Pons (tissue), 1 donor: ENCODE data around the gene THAP3.
A peak's percentile ranks its signal among the peaks of the same experiment; 100 is the strongest.
"Not testable (repeated sequence)": the region's sequence is repeated elsewhere in the genome, so short reads cannot be mapped to it uniquely, and the experiment has no call there.

Experiments
- DNase-seq: peaks from one replicate; pipeline ENCODE4 v3.0.0-alpha.2; 2016; ENCODE audit warnings: low spot score

The THAP3 gene

DNA sequence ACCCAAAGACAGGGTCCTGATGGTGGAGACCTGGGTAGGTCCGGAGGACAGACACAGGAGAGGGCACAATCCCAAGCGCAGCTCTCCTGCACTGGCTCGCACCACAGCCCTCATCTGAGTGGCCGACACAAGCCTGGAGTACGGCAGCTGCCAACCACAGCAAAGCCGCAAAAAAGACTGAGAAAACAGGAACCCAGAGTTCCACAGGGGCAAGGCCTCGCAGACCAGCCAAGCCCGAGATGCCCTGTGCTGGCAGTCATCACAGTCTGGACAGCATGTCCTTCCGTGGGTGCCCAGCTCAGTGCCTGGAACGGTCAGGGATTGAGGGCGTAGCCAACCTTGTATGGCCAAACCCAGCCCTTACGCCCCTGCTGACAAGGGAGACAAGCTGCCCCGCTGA, 33.4 kb upstream of the THAP3 start:
- DNase-seq: no peak

DNA sequence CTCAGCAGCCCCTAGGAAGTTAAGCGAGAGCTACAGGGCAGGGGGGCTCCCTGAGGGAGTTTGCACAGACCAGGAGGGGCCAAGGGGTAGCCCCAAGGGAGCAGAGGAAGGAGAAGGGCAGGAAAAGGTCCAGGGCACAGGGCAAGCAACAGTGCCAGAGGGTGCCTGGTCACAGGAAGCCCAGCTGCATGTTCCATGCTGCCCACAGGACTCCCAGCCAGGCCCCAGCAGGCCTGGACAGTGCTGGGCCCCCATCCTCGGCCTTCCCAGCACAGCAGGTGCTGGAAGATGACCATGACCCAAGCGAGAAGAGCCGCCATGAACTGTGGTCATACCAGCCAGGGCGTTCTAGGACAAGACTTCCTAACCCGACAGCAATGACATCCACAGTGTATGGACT, 33.0 kb upstream of the THAP3 start:
- DNase-seq: no peak

GRCh38 chr1:6592441-6592840, 32.2 kb upstream of the THAP3 start:
- no peak for DNase-seq

DNA sequence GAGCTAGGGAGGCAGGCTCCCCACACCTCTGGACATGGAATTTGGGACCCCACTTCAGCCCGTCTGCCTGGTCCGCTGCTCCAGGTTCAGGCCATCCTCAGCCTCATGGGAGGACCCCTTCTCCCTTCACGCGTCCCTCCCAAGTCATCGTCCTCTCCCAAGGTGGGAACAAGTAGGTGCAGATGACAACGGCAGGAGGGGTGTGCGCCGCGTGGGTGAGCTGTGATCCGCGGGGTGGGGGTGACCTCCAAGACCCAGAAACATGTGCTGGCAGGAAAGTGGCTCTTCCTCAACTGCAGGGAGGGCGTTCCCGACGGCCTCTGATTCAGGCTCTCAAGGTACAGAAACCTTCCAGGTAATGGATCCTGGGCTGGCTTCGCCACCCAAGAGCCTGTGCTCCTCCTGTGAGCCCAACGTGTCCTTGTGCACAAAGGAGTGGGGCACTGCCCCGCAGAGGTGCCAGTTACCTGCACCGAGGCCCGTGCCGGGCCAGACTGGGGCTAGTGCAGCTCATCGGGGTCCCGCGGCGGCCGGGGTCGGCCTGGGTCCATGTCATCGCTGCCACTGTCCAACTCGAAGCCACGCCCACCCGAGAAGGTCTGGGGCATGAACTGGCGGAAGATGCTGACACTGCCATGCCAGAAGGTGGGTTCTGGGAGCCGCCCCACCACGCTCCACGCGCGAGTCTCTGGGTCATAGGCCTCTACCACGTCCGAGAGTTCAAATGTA, 31.6 kb upstream of the THAP3 start:
- DNase-seq: no peak

- no peak for DNase-seq
These were observed 30.9 kb upstream of the THAP3 start for GRCh38 chr1:6593810-6594209.

DNA sequence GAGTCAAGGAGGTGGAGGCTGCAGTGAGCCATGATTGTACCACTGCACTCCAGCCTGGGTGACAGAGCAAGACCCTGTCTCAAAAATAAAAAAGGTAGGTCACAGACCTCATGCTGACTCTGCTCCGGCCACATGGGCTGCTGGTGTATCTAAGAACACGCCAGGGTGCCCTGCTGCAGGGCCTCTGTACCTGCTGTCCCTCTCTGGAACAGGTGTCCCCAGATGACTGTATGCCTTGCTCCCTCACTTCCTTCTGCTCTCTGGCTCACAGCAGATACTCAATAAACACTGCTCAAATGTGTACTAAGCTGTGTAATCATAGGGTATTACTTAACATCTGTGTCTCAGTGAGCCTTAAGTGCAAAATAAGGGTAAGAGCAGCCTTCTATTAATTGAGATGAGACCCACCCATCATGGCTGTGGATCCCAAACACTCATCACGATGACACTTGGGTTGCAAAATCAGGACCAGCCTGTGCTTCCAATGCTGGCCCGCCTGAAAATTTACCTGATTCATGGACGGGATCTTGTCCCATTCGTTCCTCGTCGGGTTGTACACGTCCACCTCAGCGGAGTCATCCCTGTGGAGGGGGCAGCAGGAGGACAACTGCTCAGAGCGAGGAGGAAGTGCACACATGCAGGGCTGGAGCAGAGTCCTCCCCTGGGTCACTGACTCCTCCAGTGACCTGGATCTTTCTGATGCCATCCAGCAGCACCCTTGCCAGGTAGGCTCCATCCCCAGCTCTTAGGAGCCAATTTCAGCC, 29.5 kb upstream of the THAP3 start:
- DNase-seq: no peak

GRCh38 chr1:6596351-6596750, 28.3 kb upstream of the THAP3 start:
- no peak for DNase-seq

- DNase-seq: no peak
These were observed 27.5 kb upstream of the THAP3 start for GRCh38 chr1:6596886-6597776.

GRCh38 chr1:6597777-6598131, 26.9 kb upstream of the THAP3 start:
- DNase-seq: no peak

DNA sequence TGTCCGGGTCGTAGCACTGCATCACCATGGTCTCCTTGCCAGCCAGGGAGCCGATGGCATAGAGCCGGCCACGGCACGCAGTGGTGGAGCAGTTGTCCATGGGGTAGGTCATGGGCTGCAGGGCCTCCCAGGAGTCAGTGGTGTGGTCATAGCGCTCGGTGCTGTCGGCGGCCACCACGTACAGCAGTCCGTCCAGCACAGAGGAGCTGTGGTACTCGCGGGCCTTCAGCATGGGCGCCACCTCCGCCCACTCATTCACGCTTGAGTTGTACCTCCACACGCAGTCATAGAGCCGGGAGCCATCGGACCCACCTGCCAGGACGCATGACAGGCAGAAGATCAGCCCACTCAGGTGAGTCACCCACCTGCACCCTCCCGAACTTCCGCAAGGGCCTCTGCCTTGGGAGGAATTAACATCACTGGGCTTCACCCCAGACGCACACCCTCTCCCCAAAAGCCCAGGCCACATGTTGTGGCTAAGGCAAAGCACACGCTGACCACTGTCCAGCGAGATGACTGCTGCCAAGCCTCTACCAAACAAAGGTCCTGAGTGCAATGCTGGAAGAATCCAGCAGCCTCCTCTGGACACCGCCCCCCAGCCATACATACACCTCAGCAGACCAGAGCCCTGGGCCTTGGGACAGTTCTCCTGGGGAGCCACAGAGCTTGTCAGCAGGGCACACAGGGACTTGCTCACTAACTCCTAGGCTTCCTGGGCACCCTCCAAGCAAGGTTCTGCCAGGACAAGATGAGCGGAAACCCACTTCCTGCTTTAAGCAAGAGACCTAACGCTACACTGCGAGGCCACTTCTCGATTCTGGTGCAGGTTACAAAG, 25.3 kb upstream of the THAP3 start:
- DNase-seq: peak; percentile 41

DNA sequence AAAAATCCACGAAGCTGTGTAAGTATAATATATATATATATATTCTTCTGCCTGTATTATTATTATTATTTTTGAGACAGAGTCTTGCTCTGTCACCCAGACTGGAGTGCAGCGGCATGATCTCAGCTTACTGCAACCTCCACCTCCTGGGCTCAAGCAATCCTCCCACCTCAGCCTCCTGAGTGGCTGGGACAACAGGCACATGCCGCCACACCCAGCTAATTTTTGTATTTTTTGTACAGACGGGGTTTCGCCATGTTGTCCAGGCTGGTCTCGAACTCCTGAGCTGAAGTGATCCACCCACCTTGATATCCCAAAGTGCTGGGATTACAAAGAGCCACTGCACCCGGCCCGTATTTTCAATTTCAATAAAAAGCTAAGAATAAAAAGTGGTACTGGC, 24.7 kb upstream of the THAP3 start:
- not testable (repeated sequence) for DNase-seq

DNA sequence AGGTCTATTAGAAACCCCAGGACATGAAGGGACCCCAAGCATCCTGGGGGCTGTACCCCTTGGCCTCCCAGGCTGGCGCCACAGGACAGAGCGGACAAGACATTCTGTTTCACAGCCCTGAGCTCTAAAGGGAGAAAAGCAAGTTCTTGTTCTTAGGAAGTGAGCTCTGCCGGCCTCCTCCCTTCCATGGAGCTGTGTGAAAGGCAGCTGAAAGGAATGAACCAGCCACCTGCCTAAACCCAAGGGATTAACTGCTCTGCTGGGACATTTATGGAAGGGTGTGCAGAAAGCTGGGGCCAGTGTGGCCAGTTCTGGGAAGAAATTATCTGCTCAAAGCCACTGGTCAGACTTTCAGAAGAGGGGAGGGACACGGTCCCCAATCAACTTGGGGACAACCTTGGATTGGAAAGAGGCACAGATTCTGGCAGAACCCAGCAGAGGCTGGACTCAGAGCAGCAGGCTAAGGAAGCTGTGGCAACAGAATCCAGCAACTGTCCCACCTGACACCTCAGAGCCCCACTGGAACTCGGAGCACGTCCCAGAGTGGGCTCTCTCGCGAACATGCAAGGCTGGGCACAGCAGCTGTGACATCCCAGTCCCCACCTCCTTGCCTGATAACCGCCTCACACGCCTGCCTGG, 24.1 kb upstream of the THAP3 start:
- DNase-seq: no peak

DNA sequence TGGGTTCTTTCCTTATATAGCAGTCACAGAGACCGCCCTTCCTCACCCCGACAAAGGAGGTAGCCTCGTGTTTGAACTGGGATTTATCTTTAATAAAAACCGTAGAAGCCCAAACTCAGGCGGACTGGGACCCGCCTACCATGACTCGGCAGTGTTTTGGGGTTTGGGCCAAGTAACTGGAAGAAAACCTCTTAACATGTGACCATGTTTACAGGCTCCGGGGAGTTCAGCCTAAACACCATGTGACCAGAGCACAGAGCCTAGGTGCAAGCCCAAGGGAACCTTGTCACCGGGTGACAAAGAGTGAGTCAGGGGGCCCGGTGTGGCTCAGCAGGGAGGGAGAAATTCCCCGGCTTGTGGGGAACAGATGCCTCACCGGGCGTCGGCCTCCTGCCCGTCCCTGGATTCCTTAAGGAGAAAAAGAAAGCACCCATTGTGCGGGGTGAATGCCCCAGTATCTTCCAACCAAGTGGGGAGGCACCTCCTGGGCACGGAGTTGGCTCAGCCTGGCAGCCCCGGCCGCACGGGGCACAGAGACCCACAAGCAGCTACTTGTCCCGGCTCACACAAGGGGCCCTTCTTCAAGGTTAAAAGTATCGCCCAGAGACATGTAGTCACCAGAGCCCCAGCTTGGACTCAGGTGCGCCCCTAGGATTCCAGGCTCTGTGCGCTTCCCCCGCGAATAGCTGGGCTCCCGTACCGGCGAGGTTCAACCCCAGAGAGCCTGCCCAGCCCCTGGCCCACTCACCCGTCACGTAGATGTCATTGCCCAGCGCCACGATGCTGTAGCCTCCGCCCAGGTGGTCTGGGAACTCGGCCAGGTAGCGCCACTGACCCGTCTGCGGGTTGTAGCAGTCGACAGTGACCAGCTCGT, 23.4 kb upstream of the THAP3 start:
- peak; percentile 91 for DNase-seq

DNA sequence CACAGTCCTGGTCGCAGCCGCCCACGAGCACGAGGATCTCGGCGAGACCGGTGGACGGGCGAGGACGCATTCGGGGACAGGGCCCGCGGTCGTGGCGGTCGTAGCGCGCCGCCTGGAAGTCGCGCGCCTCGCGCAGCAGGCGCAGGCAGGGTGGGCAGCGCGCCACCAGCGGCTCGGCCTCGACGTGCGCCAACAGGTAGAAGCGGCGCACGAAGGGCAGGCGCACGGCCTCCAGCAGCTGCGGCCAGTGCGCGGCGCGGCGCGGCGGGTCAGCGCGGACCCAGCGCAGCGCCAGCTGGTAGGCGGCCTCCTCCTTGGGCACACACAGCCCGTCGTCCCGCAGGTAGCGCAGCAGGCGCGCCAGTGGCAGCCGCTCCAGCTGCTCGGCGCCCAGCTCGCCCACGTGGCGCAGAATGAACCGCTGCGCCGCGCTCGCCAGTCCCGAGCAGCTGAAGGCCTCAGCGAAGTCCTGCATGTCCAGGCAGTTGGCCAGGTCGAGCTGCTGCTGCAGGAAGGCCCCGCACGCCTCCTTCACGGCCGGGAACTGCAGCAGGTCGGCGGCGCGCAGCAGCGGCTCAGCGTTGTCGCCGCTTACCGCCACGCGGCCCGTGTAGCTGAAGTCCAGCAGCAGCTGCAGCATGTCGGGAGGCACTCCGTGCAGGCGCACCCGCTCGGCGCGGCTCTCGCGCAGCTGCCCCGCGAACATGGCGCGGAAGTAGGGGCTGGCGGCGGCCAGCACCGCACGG, 22.6 kb upstream of the THAP3 start:
- no peak for DNase-seq

GRCh38 chr1:6602669-6603237, 21.9 kb upstream of the THAP3 start, which contains the start of gene KLHL21:
Gene KLHL21, minus strand, starts transcription at chr1:6602869. Its CDS starts 52 bp downstream, at chr1:6602817.
- DNase-seq: peak; percentile 85

- peak; percentile 91 for DNase-seq
These were observed 21.3 kb upstream of the THAP3 start for GRCh38 chr1:6603238-6603914.

GRCh38 chr1:6603915-6604558, 20.6 kb upstream of the THAP3 start:
- peak; percentile 57 for DNase-seq
